ENCODE results near the gene HPCA.

HPCA gene

DNA sequence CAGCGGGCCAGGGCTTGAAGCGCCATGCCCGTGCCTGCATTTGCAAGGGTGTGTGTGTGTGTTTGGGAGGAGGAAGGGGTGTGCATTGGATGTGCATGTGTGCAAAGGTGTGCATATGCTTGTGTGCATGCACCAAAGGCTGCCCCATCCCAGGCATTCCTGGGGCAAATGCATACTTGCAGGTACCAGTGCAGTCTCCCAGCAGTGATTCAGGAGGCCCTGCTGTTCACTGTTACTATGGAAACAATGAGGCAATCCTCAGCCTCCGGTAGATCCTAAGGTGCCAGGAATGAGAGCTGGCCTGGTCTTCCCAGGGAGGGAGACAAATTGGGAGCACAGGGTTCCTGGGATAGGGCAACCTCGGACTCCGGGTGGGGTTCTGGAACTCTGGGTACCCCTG is 8.1 kb upstream of the HPCA start:
- H3K4me3 ChIP-seq (ENCODE audit: low read depth, low read length), result no peak overlapping the region
- DNase-seq (ENCODE audit: low read depth), result no peak
- TF ChIP-seq CTCF (IDR thresholded peaks at IDR 0.05; ENCODE audit: control insufficient read depth, extremely low read depth, insufficient read depth), result no peak

GRCh38 chr1:32878637-32879041 is 7.7 kb upstream of the HPCA start:
- H3K4me3 ChIP-seq (ENCODE audit: low read depth, low read length), result no peak overlapping the region
- DNase-seq (ENCODE audit: low read depth), result no peak
- no peak for TF ChIP-seq CTCF (IDR thresholded peaks at IDR 0.05; ENCODE audit: control insufficient read depth, extremely low read depth, insufficient read depth)

- no peak overlapping the region for H3K4me3 ChIP-seq (ENCODE audit: low read depth, low read length)
- DNase-seq (ENCODE audit: low read depth), result no peak
- TF ChIP-seq CTCF (IDR thresholded peaks at IDR 0.05; ENCODE audit: control insufficient read depth, extremely low read depth, insufficient read depth), result no peak
Observed at GRCh38 chr1:32881291-32881690, 5.0 kb upstream of the HPCA start.

DNA sequence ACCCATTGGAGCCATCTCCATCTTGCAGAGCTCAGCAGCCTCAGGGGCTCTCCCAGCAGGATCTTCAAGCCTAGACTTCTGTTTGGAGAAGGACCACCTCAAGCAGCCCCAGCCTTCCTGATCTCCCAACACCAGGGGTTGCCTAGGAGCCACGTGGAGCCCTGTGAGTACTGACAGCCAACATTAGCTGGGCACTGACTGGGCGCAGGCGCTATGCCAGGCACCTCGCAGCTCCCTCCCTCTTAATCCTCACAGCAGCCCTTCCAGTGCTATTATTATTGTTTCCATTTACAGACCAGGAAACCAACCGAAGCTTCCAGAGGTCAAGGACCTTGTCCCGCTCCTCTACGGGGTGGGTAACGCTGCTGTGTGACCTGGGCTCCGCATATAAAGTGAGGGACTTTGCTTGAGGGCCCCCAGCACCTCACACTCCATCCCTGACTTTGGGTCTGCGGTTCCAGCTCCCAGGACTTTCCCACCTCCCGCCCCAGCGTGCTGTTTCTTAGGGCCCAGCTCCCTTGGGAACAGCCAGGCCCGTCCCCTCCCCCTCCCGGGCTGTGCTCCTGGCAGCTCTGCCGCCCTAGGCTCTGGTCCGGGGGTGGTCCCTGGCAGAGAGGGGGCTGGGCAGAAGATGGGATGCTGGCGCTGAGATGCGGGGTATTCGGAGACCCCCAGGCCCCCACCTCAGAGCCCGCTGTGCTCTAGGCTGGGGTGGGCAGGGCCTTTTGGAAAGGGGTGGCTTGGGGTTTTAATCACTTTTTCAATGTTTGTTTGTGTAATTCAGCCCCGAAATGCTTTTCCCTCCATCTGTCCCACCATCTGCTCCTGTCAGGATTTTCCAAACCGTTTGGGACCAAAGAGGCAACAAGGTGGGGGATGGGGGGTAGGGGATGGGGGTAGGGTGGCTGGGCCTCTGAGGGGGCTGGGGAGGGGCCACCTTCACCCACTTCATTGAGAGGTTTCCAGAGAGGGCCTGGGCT is 4.1 kb upstream of the HPCA start:
- no peak for TF ChIP-seq CTCF (IDR thresholded peaks at IDR 0.05; ENCODE audit: control insufficient read depth, extremely low read depth, insufficient read depth)
- no peak for DNase-seq (ENCODE audit: low read depth)
- no peak overlapping the region for H3K4me3 ChIP-seq (ENCODE audit: low read depth, low read length)

DNA sequence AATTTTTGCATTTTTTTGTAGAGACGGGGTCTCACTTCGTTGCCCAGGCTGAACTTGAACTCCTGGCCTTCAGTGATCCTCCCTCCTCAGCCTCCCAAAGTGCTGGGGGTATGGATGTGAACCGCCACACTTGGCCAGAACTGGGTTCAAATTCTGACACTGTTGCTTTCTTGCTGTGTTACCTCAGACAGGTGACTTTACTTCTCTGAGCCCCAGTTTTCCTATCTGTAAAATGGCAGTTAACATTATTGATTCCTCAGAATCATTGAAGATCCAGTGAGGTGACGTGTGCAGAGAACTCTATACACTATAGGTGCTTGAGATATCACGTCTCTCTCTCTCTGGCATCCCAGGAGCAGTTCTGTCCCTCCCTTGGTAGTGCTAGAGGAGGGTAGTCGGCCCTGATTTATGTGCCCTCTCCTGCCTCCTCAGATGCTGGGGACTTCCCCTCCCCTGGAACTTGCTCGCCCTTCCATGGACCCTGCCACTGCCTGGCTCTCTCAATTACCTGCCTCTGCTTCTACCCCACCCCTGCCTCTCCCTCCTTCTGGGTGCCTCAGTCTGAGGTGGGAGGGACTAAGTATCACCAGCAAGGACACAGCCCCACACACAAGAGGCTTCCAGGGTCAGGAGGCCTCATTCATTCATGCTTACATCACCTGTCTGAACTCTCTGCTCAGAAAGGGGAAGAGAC is 2.8 kb upstream of the HPCA start:
- no peak overlapping the region for H3K4me3 ChIP-seq (ENCODE audit: low read depth, low read length)
- no peak for TF ChIP-seq CTCF (IDR thresholded peaks at IDR 0.05; ENCODE audit: control insufficient read depth, extremely low read depth, insufficient read depth)
- DNase-seq (ENCODE audit: low read depth), result no peak

- TF ChIP-seq CTCF (IDR thresholded peaks at IDR 0.05; ENCODE audit: control insufficient read depth, extremely low read depth, insufficient read depth), result no peak
- DNase-seq (ENCODE audit: low read depth), result no peak
- no peak overlapping the region for H3K4me3 ChIP-seq (ENCODE audit: low read depth, low read length)
Observed at GRCh38 chr1:32884032-32884372, 2.3 kb upstream of the HPCA start.

Measured in LNCaP clone FGC (cell line).